SW 1271 (cell line): ENCODE results near the gene AHSG.
"Not testable (repeated sequence)": the region's sequence is repeated elsewhere in the genome, so short reads cannot be mapped to it uniquely, and the experiment has no call there.

ENCODE experiments used
- DNase-seq, 2 experiments: peaks; one replicate each; lab custom pipeline; 2025; lab: John Stamatoyannopoulos, UW

Gene AHSG

GRCh38 chr3:186618318-186618938, 5.6 kb downstream of the AHSG start:
- no peak for DNase-seq

DNA sequence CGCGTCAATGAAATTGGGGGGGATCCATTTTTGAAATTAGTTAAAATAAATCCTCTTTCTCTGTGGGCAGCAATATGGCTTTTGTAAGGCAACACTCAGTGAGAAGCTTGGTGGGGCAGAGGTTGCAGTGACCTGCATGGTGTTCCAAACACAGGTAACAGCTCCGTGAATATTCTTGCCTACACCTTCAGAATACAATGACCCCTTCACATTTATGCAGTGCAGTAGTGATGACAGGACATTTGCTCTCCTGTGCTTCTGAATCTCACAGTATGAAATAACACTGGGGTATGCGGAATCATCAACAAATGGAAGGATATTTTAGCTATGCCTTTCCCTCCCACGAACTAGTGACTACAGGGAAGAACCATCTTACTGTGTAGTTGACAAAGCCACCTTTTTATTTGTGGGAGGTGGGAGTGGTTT, 6.9 kb downstream of the AHSG start:
- no peak for DNase-seq

DNA sequence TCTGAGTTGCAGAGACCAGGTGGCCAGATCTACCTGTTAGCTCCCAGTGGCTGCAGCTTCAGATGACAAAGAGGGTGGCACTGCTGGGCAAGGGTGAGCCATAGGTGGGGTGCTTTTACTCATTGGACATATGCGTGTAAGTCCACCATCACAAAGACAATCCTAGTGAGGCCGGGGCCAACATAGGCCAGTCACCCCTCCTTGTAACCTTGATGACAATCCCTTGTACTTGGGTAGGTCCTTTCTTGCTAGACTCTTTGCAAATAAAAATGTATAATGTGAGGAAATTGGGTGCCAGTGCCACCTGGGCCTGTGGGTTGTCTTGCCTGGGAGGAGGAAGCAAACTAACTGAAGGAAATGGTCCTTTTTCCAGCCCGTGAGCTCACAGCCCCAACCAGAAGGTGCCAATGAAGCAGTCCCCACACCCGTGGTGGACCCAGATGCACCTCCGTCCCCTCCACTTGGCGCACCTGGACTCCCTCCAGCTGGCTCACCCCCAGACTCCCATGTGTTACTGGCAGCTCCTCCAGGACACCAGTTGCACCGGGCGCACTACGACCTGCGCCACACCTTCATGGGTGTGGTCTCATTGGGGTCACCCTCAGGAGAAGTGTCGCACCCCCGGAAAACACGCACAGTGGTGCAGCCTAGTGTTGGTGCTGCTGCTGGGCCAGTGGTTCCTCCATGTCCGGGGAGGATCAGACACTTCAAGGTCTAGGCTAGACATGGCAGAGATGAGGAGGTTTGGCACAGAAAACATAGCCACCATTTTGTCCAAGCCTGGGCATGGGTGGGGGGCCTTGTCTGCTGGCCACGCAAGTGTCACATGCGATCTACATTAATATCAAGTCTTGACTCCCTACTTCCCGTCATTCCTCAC, 7.6 kb downstream of the AHSG start:
- no peak for DNase-seq

- DNase-seq = no peak
Observed at GRCh38 chr3:186621894-186622650, 9.2 kb downstream of the AHSG start.

DNA sequence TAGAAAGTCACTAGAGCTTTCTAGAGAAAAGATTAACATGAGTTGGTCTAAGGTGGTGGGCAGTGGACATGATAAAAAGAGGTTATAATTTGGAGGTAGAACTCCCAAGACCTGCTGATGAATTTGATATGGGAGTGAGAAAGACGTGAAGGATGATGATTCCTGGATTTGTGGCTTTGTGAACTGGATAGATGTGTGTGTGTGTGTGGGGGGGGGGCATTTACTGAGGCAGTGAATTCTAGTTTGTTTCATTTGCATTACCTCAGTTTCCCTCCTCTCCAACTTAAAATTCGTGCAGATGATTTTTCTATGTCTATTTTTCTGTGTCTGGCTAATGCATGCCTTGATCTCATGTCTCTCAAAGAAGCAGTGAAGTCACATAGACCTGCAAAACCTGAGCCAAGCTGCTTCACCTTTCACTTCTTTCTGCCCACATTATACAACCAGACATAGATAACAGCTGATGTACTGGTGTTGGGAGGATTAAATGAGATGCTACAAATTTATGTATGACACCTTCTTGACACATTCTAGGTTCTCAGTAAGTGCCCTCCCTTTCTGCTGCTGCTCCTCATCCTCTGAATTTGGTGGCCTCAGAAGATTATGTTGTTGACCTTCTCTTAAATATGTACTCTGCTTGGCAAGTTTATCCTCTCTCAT, 9.9 kb downstream of the AHSG start:
- no peak for DNase-seq

DNA sequence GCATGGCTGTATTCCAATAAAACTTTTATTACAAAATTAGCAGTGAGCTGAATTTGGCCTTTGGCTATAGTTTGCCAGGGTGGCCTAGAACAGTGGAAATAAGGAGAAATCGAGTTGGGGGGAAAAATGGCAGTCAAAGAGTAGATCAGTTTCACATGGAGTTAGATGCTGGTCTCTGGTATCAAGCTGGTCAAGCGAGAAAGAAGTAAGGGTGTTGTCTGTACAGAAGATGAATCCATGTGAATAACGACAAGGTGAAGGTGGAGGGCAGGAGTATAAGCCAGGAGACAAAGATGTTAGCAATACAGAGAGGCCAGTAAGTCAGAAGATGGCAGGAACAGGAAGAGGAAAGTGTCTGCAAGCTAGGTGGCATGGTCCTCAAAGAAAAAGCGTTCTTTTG, 11.7 kb downstream of the AHSG start:
- DNase-seq = no peak

DNA sequence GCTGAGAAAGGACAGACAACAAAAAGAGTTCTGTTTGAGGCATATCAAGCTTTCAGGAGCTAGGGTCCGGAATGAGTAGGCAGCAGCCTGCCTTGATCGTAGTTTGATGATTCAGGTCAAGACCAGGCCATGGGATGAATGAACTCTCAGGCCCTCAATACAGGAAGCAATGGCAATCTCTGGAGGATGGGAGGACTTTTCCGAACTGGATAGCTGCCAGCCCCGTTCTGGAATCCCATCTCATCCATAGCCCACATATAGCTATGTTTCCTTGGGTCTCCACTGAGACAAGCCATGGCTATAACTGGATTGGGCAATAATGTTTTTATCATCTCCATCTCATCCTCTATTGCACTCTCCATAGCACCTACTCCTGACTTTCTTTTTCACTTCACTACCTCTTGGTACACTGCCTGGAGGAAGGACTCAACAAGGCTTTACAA, 12.8 kb downstream of the AHSG start:
- no peak for DNase-seq

DNA sequence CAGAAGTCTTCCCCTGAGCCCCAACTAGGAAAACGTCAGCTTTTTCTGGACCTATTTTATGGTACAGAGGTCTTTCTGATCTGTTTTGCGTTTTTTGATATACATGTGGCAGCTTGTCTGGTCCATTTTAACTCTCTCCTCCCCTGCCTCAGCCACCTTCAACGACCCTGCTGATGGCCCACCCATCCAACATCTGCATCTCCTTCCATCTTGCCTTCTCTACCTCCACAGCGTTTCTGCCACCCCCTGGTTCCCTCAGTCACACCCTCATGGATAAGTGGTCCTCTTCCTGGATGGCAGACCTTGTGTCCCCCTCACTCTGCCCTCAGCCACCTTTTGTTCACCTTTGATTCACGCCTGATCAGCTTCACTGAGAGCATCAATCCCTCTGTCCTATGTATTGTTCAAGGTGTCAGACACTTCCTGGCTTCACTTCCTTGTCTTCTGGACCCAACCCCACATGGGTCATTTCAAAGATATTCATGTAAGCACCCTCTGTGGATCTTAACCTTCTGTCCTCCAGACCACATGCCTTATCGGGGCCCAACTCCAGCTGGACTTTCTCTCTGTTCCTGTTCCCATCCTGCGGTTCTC, 13.5 kb downstream of the AHSG start:
- no peak for DNase-seq

DNA sequence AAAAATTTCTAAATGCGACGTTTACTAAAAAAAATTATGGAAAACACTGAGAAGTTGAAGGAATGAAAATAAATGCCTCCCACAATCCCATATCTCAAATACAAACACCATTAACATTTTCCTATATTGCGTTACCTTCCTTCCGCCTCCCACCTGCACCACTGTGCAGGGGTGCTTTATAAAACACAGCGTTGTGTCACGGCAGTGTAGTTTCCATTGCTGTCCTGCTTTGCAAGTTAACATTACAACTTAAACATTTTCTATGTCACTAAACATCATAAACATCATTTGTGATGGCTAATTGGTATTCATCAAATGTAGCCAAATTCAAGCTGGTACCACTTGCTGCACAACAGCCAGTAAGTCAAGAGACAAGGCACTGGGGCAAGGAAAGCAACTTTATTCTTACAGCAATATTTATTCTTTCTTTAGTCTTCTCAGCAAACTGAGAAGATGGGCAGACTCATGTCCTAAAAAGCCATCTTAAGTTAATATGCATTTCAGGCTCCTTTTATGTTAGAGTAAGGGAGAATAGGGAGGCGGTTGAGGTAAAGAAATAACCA, 15.1 kb downstream of the AHSG start:
- no peak for DNase-seq

DNA sequence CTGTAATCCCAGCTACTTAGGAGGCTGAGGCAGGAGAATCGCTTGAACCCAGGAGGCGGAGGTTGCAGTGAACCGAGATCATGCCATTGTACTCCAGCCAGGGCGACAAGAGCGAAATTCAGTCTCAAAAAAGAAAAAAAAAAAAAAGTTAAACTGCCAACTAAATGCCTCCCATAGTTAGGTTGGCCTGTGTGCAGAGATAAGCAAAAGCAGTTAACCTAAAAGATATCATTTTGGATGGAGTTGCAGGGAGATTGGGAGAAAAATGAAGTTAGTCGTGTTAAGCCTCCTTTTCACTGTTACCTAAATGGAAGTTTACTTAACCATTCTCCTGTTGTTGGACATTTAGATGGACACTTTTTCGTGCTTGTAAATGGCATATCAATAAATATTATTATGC, 15.9 kb downstream of the AHSG start:
- DNase-seq = no peak

- no peak for DNase-seq
Observed at GRCh38 chr3:186630950-186631641, 18.2 kb downstream of the AHSG start.

- DNase-seq = no peak
Observed at GRCh38 chr3:186633481-186633880, 20.6 kb downstream of the AHSG start.

DNA sequence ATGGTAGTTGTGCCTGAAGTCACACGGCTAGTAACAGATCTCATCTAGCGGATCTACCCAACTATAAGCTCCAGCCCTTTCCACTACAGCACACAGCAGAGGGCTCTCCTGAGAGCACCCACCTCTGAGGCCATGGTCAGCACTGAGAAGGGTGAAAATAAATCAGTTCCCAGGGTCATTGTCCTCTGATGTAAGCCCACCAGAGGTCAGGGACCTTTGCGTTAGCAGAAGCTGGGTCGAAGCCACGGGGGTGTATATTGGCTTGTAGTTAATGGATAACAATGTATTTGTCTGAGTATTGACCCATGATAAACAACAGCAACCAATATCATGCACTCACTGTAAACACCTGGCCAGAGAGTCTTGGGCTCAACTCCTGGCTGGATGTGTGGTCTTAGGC, 21.3 kb downstream of the AHSG start:
- not testable (repeated sequence) for DNase-seq

DNA sequence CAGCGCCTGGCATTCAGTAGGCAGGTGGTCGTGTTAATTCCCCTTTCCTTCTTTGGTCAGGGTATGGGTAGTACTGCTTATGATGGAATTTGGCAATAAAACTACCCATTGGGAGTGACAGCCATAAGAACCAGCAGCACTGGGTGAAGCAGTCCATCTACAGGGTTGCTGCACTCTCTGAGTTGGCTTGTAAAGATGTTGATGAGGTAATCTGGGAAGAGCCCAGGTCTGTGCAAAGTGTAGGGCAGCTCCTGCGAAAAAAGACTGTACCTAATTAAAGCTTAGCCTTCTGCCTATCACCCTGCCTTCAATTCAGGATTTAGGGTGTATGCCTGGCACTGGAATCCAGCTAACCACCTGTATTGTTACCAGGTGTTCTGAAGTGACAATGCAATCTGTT, 22.7 kb downstream of the AHSG start:
- no peak for DNase-seq

- DNase-seq = no peak
Observed at GRCh38 chr3:186636536-186636935, 23.7 kb downstream of the AHSG start.

DNA sequence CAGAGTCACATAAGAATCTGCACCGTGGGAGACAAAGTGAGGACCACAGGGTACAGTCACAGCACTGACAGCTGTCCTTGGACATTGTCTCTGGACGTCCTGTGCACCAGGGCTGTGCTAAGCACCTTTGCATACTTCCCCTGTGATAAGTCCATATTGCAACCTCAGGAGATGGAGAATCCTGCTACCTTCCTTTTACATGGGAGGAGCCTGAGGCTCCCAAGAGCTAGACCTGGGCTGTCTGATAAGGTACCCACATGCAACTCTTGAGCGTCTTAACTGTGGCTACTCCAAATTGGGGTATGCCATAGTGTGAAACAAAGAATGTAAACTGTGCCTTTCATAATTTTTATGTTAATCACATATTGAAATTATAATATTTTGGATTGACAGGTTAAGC, 24.8 kb downstream of the AHSG start:
- no peak for DNase-seq

DNA sequence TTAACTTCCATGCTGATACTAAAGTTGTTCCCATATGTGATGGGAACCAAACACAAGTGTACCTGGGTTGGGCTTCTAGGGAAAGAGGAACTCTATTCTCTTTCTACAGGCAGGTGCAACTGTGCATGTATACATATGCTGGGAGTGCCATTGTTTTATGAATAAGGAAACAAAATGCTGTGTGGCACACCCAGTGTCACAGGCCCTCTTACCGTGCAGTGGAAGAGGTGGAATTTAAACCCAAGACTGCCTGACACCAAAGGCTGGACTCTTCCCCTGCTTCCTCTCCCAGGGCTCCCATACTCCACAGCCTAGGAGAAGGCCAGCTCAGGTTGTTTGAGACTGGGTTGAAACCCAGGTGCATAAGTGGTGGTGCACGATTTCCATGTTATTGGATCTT, 25.4 kb downstream of the AHSG start:
- DNase-seq = no peak

DNA sequence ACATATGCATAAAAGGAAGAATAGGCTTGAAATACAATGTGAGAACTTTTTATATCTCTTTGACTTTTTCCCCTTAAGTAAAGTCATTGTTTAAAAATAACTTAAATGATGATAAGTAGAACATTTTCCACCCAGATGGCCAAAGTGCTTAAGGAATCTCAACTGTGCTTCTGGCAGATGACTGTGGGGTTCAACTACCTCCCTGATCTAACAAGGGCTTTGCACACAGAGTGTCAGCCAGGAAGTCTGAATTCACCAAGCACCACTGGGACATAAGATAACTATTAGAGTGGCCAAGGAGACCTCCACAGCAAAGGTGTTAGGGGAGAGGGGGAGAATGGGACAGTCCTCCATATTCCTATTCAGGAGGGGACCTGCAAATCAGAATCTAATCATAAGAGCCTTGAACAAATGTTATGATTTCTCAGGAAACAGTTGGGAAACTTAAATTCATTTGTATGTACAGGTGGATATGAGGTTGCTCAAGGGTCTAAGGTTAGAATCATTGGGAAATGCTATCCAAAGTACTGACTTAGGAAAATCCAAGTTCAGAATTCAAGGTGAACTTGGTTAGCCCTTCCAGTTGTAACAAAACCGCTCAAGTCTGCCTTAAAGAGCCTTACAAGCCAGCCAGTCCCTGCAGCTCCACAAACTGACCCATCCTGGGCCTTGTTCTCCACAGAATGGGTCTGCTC, 27.1 kb downstream of the AHSG start, which contains the start of gene FETUB:
TSS of gene FETUB (plus strand) at position 622 of the 695 bp plus-strand sequence. CDS start at position 684, 62 bp downstream.
- no peak for DNase-seq

- no peak for DNase-seq
Observed at GRCh38 chr3:186640473-186640818, 27.6 kb downstream of the AHSG start.

DNA sequence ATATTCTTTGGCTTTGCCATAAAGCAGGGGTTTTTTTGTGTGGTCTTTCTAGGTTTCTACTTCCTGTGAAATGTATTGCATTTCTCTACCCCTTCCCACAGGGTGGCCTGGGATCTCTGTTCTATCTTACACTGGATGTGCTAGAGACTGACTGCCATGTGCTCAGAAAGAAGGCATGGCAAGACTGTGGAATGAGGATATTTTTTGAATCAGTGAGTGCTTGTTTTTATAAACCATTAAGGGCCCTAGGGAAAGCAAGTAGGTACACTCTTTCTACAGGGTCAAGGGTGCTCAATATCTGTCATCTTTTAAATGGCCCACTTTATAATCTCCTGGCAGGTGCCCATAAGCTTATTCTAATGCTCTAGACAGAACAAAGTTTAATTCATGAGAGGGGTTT, 28.1 kb downstream of the AHSG start:
- no peak for DNase-seq
